ENCODE results near the gene GAPT.
"Not testable (repeated sequence)": the region's sequence is repeated elsewhere in the genome, so short reads cannot be mapped to it uniquely, and the experiment has no call there.

Gene GAPT

GRCh38 chr5:58505971-58506640, 14.9 kb downstream of the GAPT start:
- no peak for DNase-seq

DNA sequence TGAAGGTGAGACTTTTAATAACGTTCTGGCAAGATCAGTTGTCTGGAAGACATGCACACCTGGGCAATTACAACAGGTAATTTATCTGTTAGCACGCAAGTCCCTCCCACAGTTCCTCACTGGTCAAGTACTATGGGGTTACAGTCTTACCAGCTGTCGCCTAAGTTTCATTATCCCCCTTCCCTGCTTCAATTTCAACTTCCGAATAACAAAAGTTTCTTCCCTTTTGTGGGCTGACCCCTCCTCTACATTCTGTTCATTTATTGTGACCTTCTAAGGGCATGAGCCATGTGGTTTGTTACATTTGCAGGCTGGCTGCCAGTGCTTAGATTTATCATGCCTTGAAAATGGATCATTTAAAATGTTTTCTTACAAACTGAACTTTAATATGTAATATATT, 16.5 kb downstream of the GAPT start:
- no peak for DNase-seq

GRCh38 chr5:58517198-58517597, 26.0 kb downstream of the GAPT start:
- no peak for DNase-seq

- no peak for DNase-seq
These were observed 32.7 kb downstream of the GAPT start for GRCh38 chr5:58523956-58524355.

DNA sequence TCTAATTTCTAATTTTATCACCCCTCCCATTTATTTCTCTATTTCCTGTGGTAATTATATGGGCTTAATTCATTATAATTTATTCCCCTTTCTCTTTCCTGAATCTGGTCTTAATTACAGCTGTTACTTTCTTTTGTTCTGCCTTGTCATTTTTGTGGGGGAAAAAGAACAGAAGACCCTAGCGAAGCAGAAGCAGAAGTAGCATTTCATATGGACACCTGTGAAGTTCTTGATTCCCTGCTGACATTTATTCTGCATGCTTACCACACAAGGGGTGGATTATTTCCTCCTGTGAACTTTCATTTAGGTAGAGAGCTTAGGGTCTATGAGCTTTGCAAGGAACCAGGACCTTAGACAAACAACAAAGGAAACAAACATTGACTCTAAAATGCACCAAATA, 33.3 kb downstream of the GAPT start:
- DNase-seq = no peak

- DNase-seq = no peak
These were observed 39.8 kb downstream of the GAPT start for GRCh38 chr5:58530942-58531490.

DNA sequence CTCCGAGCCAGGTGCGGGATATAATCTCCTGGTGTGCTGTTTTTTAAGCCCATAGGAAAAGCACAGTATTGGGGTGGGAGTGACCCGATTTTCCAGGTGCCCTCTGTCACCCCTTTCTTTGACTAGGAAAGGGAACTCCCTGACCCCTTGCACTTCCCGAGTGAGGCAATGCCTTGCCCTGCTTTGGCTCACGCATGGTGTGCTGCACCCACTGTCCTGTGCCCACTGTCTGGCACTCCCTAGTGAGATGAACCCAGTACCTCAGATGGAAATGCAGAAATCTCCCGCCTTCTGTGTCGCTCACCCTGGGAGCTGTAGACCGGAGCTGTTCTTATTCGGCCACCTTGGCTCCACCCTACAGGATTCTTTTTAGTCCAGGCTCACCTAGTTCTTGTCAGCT, 50.7 kb downstream of the GAPT start:
- DNase-seq = not testable (repeated sequence)

DNA sequence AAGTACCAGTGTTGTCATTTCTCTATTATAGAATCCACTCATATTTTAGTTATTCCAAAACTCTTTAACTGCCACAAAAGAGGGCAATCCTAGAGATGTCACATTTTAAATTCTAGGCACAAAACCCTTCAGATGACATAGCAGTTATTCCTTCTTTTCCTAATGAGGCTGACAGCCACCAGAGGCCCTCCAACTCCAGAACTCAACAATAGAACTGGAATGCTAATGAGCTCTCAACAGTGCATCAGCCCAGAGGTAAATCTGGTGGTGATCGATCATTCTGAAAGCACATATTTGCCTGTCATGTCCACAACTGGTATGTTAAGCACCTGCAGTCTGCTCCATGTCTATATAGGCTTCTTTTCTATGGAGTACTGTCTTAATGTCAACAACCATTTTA, 51.5 kb downstream of the GAPT start:
- DNase-seq = no peak

- DNase-seq = no peak
These were observed 52.5 kb downstream of the GAPT start for GRCh38 chr5:58543723-58544122.

- no peak for DNase-seq
These were observed 53.0 kb downstream of the GAPT start for GRCh38 chr5:58544195-58544594.

GRCh38 chr5:58544926-58545325, 53.7 kb downstream of the GAPT start:
- no peak for DNase-seq

GRCh38 chr5:58545912-58546311, 54.7 kb downstream of the GAPT start:
- no peak for DNase-seq

Data from activated CD4-positive, alpha-beta T cell treated with anti-CD3 and anti-CD28 coated beads for 48 hours (primary cell).